ENCODE measurements around the gene ENPP3. TPM values are rescaled to one million over a fixed set of nuclear protein-coding genes. Genes with fewer than 3 reads are reported as not detected.
"Not testable (repeated sequence)": the region's sequence is repeated elsewhere in the genome, so short reads cannot be mapped to it uniquely, and the experiment has no call there.

The ENPP3 gene
- total RNA-seq, 2 experiments from 2014 or later: 1.3 to 2.3 TPM

DNA sequence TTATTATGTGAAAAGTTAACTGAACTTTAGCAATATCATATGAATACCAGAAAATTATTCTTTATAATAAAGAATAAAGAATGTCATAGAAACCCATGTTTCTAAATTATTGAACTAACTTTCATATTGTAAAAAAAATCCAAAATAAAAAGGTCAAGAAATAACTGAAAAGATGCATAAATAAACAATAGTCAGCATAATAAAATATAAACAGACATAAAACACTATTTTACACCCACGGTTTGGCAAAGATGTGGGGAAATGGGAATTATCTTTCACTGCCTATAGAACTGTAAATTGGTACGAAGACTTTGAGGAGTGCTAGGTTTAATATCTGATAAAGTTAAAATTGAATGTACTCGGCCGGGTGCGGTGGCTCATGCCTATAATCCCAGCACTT is 108.4 kb downstream of the ENPP3 start:
- Histone ChIP-seq H3K4me2 (ENCODE audit: low read length) (no peak overlapping the region), H3K36me3 (ENCODE audit: insufficient read depth, low read length) (no peaks in the 10 kb centered on the region), H3K9me2 (ENCODE audit: insufficient read depth, low read length) (no peaks in the 10 kb centered on the region), H3K27ac (ENCODE audit: low read depth, low read length, poor library complexity, severe bottlenecking) (no peak overlapping the region), H4K20me1 (ENCODE audit: insufficient read depth, low read length) (no peaks in the 10 kb centered on the region), H3K9me3 (ENCODE audit: low read length) (no peaks in the 10 kb centered on the region), H3K4me1 (ENCODE audit: insufficient read depth, low read length, poor library complexity, severe bottlenecking) (no peaks in the 10 kb centered on the region), H2AFZ (ENCODE audit: low read length) (no peak overlapping the region), H3K79me2 (ENCODE audit: insufficient read depth, low read depth, low read length) (no peaks in the 10 kb centered on the region), H3K4me3 (ENCODE audit: low read depth, low read length, poor library complexity, severe bottlenecking) (no peak overlapping the region)
- intact Hi-C loops (cut with micrococcal nuclease; ENCODE audit: unreplicated experiment): no loop called here
- POLR2A ChIA-PET: no interaction called here
- no TSS peak for BruUV-seq (replicated peaks)
- no peak for DNase-seq (ENCODE audit: low spot score)
- no peak for TF ChIP-seq EZH2phosphoT487 (IDR thresholded peaks at IDR 0.05; ENCODE audit: borderline replicate concordance, low read depth, low read length)
- TF ChIP-seq, protein P1, sequence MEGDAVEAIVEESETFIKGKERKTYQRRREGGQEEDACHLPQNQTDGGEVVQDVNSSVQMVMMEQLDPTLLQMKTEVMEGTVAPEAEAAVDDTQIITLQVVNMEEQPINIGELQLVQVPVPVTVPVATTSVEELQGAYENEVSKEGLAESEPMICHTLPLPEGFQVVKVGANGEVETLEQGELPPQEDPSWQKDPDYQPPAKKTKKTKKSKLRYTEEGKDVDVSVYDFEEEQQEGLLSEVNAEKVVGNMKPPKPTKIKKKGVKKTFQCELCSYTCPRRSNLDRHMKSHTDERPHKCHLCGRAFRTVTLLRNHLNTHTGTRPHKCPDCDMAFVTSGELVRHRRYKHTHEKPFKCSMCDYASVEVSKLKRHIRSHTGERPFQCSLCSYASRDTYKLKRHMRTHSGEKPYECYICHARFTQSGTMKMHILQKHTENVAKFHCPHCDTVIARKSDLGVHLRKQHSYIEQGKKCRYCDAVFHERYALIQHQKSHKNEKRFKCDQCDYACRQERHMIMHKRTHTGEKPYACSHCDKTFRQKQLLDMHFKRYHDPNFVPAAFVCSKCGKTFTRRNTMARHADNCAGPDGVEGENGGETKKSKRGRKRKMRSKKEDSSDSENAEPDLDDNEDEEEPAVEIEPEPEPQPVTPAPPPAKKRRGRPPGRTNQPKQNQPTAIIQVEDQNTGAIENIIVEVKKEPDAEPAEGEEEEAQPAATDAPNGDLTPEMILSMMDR (conservative IDR thresholded peaks at IDR 0.05; ENCODE audit: low read length): no peak
- CTCF ChIA-PET (ENCODE audit: unreplicated experiment): no interaction called here

- no peak for DNase-seq (ENCODE audit: low spot score)
- no peaks in the 10 kb centered on the region for H3K79me2 ChIP-seq (ENCODE audit: insufficient read depth, low read depth, low read length)
- intact Hi-C loops (cut with micrococcal nuclease; ENCODE audit: unreplicated experiment): no loop called here
- no peak overlapping the region for H3K4me2 ChIP-seq (ENCODE audit: low read length)
- H3K9me2 ChIP-seq (ENCODE audit: insufficient read depth, low read length): no peaks in the 10 kb centered on the region
- BruUV-seq (replicated peaks): no TSS peak
- no peak overlapping the region for H2AFZ ChIP-seq (ENCODE audit: low read length)
- ChIA-PET CTCF (ENCODE audit: unreplicated experiment) (no interaction called here), POLR2A (interaction anchor here (0.7 kb wide), 1 partner anchor 74 kb away, joined by 3 read pairs; no protein-coding TSS in a partner anchor)
- H3K36me3 ChIP-seq (ENCODE audit: insufficient read depth, low read length): no peaks in the 10 kb centered on the region
- TF ChIP-seq, protein P1 (conservative IDR thresholded peaks at IDR 0.05; ENCODE audit: low read length): no peak
- no peak for TF ChIP-seq EZH2phosphoT487 (IDR thresholded peaks at IDR 0.05; ENCODE audit: borderline replicate concordance, low read depth, low read length)
- no peak overlapping the region for H3K4me3 ChIP-seq (ENCODE audit: low read depth, low read length, poor library complexity, severe bottlenecking)
- H3K27ac ChIP-seq (ENCODE audit: low read depth, low read length, poor library complexity, severe bottlenecking): no peak overlapping the region
- H3K4me1 ChIP-seq (ENCODE audit: insufficient read depth, low read length, poor library complexity, severe bottlenecking): no peaks in the 10 kb centered on the region
- H3K9me3 ChIP-seq (ENCODE audit: low read length): no peaks in the 10 kb centered on the region
- no peaks in the 10 kb centered on the region for H4K20me1 ChIP-seq (ENCODE audit: insufficient read depth, low read length)
Measured at GRCh38 chr6:131747821-131748353, 110.8 kb downstream of the ENPP3 start.

- Histone ChIP-seq H3K4me3 (ENCODE audit: low read depth, low read length, poor library complexity, severe bottlenecking) (no peak overlapping the region), H3K4me2 (ENCODE audit: low read length) (no peak overlapping the region), H3K36me3 (ENCODE audit: insufficient read depth, low read length) (no peaks in the 10 kb centered on the region), H3K79me2 (ENCODE audit: insufficient read depth, low read depth, low read length) (no peaks in the 10 kb centered on the region), H3K9me3 (ENCODE audit: low read length) (no peaks in the 10 kb centered on the region), H3K27ac (ENCODE audit: low read depth, low read length, poor library complexity, severe bottlenecking) (no peak overlapping the region), H2AFZ (ENCODE audit: low read length) (no peak overlapping the region), H4K20me1 (ENCODE audit: insufficient read depth, low read length) (no peaks in the 10 kb centered on the region), H3K9me2 (ENCODE audit: insufficient read depth, low read length) (no peaks in the 10 kb centered on the region), H3K4me1 (ENCODE audit: insufficient read depth, low read length, poor library complexity, severe bottlenecking) (no peaks in the 10 kb centered on the region)
- ChIA-PET POLR2A (no interaction called here), CTCF (ENCODE audit: unreplicated experiment) (no interaction called here)
- intact Hi-C loops (cut with micrococcal nuclease; ENCODE audit: unreplicated experiment): no loop called here
- no TSS peak for BruUV-seq (replicated peaks)
- no peak for DNase-seq (ENCODE audit: low spot score)
- TF ChIP-seq, protein P1 (conservative IDR thresholded peaks at IDR 0.05; ENCODE audit: low read length): no peak
- TF ChIP-seq EZH2phosphoT487 (IDR thresholded peaks at IDR 0.05; ENCODE audit: borderline replicate concordance, low read depth, low read length): no peak
Measured at GRCh38 chr6:131749023-131749422, 111.9 kb downstream of the ENPP3 start.

- H3K36me3 ChIP-seq (ENCODE audit: insufficient read depth, low read length); intact Hi-C loops (cut with micrococcal nuclease; ENCODE audit: unreplicated experiment); H3K4me3 ChIP-seq (ENCODE audit: low read depth, low read length, poor library complexity, severe bottlenecking); CTCF ChIA-PET (ENCODE audit: unreplicated experiment); H3K4me1 ChIP-seq (ENCODE audit: insufficient read depth, low read length, poor library complexity, severe bottlenecking); H3K9me3 ChIP-seq (ENCODE audit: low read length); POLR2A ChIA-PET; H2AFZ ChIP-seq (ENCODE audit: low read length); BruUV-seq (replicated peaks); H3K9me2 ChIP-seq (ENCODE audit: insufficient read depth, low read length); H3K79me2 ChIP-seq (ENCODE audit: insufficient read depth, low read depth, low read length); H3K4me2 ChIP-seq (ENCODE audit: low read length); DNase-seq (ENCODE audit: low spot score); H3K27ac ChIP-seq (ENCODE audit: low read depth, low read length, poor library complexity, severe bottlenecking); H4K20me1 ChIP-seq (ENCODE audit: insufficient read depth, low read length): not testable (repeated sequence)
Measured at GRCh38 chr6:131751012-131751715, 114.1 kb downstream of the ENPP3 start.

All from OCI-LY7 (cell line).